ENCODE measurements around the gene KIF21A. TPM values are rescaled to one million over a fixed set of nuclear protein-coding genes. Genes with fewer than 3 reads are reported as not detected.

The KIF21A gene
- total and polyA plus RNA-seq, 4 donors = 5.2 to 36.5 (median 13.3) TPM

DNA sequence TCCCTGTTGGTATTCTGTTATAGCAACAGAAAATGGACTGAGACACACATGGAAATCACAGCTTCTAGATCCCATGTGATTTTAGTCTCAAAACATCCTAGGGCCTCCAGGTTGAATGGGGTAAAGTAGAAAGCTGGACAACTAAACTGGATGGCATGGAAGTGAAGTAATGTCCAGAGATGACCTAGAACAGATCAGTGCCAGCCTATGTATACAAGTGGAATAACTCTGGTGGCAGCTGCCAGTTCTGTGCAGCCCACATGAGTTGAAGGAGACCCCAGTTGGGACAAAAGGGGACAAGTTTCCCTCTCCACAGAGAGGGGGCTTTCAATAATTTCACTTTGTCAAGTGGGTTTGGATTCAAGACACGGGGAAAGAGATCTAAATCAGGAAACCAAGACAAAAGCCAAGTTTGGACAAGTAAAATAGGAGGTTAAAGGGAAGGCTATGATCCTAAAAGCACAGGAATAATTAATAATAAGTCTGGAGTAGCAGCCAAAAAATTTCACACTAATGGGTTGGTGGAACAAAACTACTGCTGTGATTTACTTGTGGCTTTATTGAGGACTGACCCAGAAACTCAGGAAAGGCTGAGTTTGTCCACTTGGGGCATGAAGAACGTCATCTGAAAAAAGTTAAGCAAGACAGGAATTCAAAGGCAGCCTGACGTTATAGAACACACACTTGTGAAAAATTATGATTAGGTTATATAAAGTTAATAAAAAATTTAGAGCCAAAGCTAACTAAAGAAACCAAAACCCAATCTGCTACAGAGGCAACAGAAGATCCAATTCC lies 11.7 kb downstream of the KIF21A start:
- H3K36me3 ChIP-seq (ENCODE audit: control insufficient read depth in 4 of 4, insufficient read depth in 4 of 4, low read length in 4 of 4) = no peaks in the 10 kb centered on the region
- no peaks in the 10 kb centered on the region for H3K9me3 ChIP-seq (ENCODE audit: control insufficient read depth in 4 of 4, insufficient read depth in 3 of 4, low read length in 3 of 4)
- no peak for DNase-seq
- 54 to 56% methylated on average over 3 of the region's 3 CpGs for WGBS, 2 donors
- H3K4me1 ChIP-seq (ENCODE audit: control insufficient read depth in 5 of 5, insufficient read depth in 5 of 5, low read length in 5 of 5) = peaks cover 0 to 12% (median 0%) of the 10 kb centered on the region in 5 donors
- no peaks in the 10 kb centered on the region for H3K27me3 ChIP-seq (ENCODE audit: control insufficient read depth in 3 of 3, insufficient read depth in 3 of 3, low read length in 2 of 3)
- no peak overlapping the region for H3K4me3 ChIP-seq
- H3K27ac ChIP-seq (ENCODE audit: low read depth in 1 of 2, low read length in 1 of 2) = no peak overlapping the region
- no peak overlapping the region for H3K9ac ChIP-seq (ENCODE audit: insufficient read depth in 1 of 2, low read length in 2 of 2)
- no peak for ATAC-seq (ENCODE audit: insufficient read depth, low FRiP score)
- TF ChIP-seq, protein P1, sequence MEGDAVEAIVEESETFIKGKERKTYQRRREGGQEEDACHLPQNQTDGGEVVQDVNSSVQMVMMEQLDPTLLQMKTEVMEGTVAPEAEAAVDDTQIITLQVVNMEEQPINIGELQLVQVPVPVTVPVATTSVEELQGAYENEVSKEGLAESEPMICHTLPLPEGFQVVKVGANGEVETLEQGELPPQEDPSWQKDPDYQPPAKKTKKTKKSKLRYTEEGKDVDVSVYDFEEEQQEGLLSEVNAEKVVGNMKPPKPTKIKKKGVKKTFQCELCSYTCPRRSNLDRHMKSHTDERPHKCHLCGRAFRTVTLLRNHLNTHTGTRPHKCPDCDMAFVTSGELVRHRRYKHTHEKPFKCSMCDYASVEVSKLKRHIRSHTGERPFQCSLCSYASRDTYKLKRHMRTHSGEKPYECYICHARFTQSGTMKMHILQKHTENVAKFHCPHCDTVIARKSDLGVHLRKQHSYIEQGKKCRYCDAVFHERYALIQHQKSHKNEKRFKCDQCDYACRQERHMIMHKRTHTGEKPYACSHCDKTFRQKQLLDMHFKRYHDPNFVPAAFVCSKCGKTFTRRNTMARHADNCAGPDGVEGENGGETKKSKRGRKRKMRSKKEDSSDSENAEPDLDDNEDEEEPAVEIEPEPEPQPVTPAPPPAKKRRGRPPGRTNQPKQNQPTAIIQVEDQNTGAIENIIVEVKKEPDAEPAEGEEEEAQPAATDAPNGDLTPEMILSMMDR (IDR thresholded peaks at IDR 0.05; ENCODE audit: control extremely low read depth, extremely low read depth) = no peak

DNA sequence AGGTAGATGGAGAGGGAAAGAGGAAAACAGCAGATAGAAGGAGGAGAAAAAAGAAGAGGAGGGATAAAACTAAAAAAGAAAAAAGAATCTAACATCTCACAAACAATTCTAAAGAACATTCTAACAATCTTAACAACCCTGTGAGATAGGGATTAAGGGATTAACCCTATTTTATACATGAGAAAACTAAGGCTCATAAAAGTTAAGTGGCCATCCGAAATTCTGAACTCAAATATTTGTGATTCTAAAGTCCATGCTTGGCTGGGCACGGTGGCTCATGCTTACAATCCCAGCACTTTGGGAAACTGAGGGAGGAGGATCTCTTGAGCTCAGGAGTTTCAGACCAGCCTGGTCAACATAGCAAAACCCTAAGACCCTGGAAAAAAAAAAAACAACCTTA lies 13.1 kb downstream of the KIF21A start:
- no peak for DNase-seq
- Histone ChIP-seq H3K9ac (ENCODE audit: insufficient read depth in 1 of 2, low read length in 2 of 2) (no peak overlapping the region), H3K4me1 (ENCODE audit: control insufficient read depth in 5 of 5, insufficient read depth in 5 of 5, low read length in 5 of 5) (peaks cover 0 to 13% (median 0%) of the 10 kb centered on the region in 5 donors), H3K27ac (ENCODE audit: low read depth in 1 of 2, low read length in 1 of 2) (no peak overlapping the region), H3K4me3 (no peak overlapping the region), H3K36me3 (ENCODE audit: control insufficient read depth in 4 of 4, insufficient read depth in 4 of 4, low read length in 4 of 4) (no peaks in the 10 kb centered on the region), H3K27me3 (ENCODE audit: control insufficient read depth in 3 of 3, insufficient read depth in 3 of 3, low read length in 2 of 3) (no peaks in the 10 kb centered on the region), H3K9me3 (ENCODE audit: control insufficient read depth in 4 of 4, insufficient read depth in 3 of 4, low read length in 3 of 4) (no peaks in the 10 kb centered on the region)
- TF ChIP-seq, protein P1 (IDR thresholded peaks at IDR 0.05; ENCODE audit: control extremely low read depth, extremely low read depth) = no peak
- 86 to 92% methylated on average over 2 of the region's 2 CpGs for WGBS, 2 donors
- ATAC-seq (ENCODE audit: insufficient read depth, low FRiP score) = no peak

DNA sequence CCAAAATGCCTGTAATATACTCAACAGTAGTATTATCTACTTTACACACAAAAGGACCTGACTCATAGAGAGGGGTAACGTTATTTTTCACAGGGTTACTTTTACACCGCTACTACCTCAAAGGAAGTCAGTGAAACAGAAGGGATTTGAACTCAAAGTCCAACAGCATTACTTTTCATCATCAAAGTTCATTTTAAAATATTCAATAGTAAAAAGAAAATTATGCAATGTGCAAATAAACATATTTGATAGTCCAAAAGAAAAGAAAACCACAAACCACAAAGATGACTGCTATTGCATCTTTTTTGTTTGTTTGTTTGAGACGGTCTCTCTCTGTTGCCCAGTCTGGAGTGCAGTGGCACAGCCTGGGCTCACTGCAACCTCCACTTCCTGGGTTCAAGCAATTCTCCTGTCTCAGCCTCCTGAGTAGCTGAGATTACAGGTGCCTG lies 15.5 kb downstream of the KIF21A start:
- TF ChIP-seq, protein P1 (IDR thresholded peaks at IDR 0.05; ENCODE audit: control extremely low read depth, extremely low read depth) = no peak
- 74 to 80% methylated on average over 3 of the region's 3 CpGs for WGBS, 2 donors
- DNase-seq (no peak), ATAC-seq (ENCODE audit: insufficient read depth, low FRiP score) (no peak)
- Histone ChIP-seq H3K36me3 (ENCODE audit: control insufficient read depth in 4 of 4, insufficient read depth in 4 of 4, low read length in 4 of 4) (no peaks in the 10 kb centered on the region), H3K27ac (ENCODE audit: low read depth in 1 of 2, low read length in 1 of 2) (no peak overlapping the region), H3K4me1 (ENCODE audit: control insufficient read depth in 5 of 5, insufficient read depth in 5 of 5, low read length in 5 of 5) (peaks cover 0 to 19% (median 0%) of the 10 kb centered on the region in 5 donors), H3K9me3 (ENCODE audit: control insufficient read depth in 4 of 4, insufficient read depth in 3 of 4, low read length in 3 of 4) (no peaks in the 10 kb centered on the region), H3K9ac (ENCODE audit: insufficient read depth in 1 of 2, low read length in 2 of 2) (no peak overlapping the region), H3K27me3 (ENCODE audit: control insufficient read depth in 3 of 3, insufficient read depth in 3 of 3, low read length in 2 of 3) (no peaks in the 10 kb centered on the region), H3K4me3 (no peak overlapping the region)

All from lung (tissue), 12 donors.